ENCODE results near the gene CXCL9. TPM values are rescaled to one million over a fixed set of nuclear protein-coding genes. Genes with fewer than 3 reads are reported as not detected.

CXCL9 gene
- total RNA-seq, 4 donors from 2014 or later, result 0.11 to 0.17 (median 0.13) TPM; not detected in 1

GRCh38 chr4:76017056-76017686 lies 9.9 kb upstream of the CXCL9 start:
- 91% methylated on average over 3 of the region's 3 CpGs for WGBS
- H3K4me1 ChIP-seq, result peaks cover 2 to 8% (median 5%) of the 10 kb centered on the region in 4 donors
- no peaks in the 10 kb centered on the region for H3K9me3 ChIP-seq
- no peak overlapping the region for H3K4me3 ChIP-seq
- no peaks in the 10 kb centered on the region for H3K27me3 ChIP-seq
- intact Hi-C loops (cut with DNase I), result no loop called here
- H3K27ac ChIP-seq (replicated peaks in 1 of 4), result no peak overlapping the region
- H3K36me3 ChIP-seq, result no peaks in the 10 kb centered on the region
- no peak for TF ChIP-seq POLR2A (IDR thresholded peaks at IDR 0.05; ENCODE audit: low read depth)
- TF ChIP-seq, protein P1, sequence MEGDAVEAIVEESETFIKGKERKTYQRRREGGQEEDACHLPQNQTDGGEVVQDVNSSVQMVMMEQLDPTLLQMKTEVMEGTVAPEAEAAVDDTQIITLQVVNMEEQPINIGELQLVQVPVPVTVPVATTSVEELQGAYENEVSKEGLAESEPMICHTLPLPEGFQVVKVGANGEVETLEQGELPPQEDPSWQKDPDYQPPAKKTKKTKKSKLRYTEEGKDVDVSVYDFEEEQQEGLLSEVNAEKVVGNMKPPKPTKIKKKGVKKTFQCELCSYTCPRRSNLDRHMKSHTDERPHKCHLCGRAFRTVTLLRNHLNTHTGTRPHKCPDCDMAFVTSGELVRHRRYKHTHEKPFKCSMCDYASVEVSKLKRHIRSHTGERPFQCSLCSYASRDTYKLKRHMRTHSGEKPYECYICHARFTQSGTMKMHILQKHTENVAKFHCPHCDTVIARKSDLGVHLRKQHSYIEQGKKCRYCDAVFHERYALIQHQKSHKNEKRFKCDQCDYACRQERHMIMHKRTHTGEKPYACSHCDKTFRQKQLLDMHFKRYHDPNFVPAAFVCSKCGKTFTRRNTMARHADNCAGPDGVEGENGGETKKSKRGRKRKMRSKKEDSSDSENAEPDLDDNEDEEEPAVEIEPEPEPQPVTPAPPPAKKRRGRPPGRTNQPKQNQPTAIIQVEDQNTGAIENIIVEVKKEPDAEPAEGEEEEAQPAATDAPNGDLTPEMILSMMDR (IDR thresholded peaks at IDR 0.05), result no peak
- no peak for TF ChIP-seq EP300 (IDR thresholded peaks at IDR 0.05)
- TF ChIP-seq POLR2AphosphoS5 (IDR thresholded peaks at IDR 0.05), result no peak
- DNase-seq (ENCODE audit: extremely low spot score), result no peak

- no peak overlapping the region for H3K4me3 ChIP-seq
- no peak for TF ChIP-seq POLR2AphosphoS5 (IDR thresholded peaks at IDR 0.05)
- TF ChIP-seq, protein P1 (IDR thresholded peaks at IDR 0.05), result no peak
- no peak for TF ChIP-seq POLR2A (IDR thresholded peaks at IDR 0.05; ENCODE audit: low read depth)
- TF ChIP-seq EP300 (IDR thresholded peaks at IDR 0.05), result no peak
- H3K4me1 ChIP-seq, result peaks cover 5 to 16% (median 13%) of the 10 kb centered on the region in 4 donors
- 81% methylated on average over 2 of the region's 2 CpGs for WGBS
- intact Hi-C loops (cut with DNase I), result no loop called here
- H3K36me3 ChIP-seq, result no peaks in the 10 kb centered on the region
- H3K27ac ChIP-seq (replicated peaks in 1 of 4), result no peak overlapping the region
- H3K9me3 ChIP-seq, result no peaks in the 10 kb centered on the region
- no peak for DNase-seq (ENCODE audit: extremely low spot score)
- H3K27me3 ChIP-seq, result no peaks in the 10 kb centered on the region
Measured at GRCh38 chr4:76016393-76016792, 9.1 kb upstream of the CXCL9 start.

DNA sequence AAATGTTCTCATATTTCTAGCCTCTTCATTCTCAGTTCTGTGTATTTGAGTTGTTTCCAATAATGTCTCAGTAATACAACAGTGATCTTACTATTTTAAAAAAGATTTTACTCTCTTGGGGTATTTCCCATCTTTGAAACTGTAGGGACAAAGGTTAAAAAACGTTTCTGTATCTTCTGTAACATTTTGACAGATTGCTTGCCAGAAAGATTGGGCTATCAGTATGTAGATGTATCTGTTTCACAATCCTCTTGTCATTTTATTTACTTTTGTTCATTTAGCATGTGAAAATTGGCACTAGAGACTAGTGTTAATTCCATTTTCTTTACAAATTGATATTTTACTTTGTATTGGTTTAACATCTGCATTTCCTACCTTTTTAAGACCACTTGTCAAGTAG lies 6.2 kb upstream of the CXCL9 start:
- Histone ChIP-seq H3K27me3 (no peaks in the 10 kb centered on the region), H3K36me3 (no peaks in the 10 kb centered on the region), H3K27ac (replicated peaks in 1 of 4) (no peak overlapping the region), H3K4me3 (no peak overlapping the region), H3K4me1 (peaks cover 5 to 20% (median 14%) of the 10 kb centered on the region in 4 donors), H3K9me3 (no peaks in the 10 kb centered on the region)
- TF ChIP-seq EP300 (IDR thresholded peaks at IDR 0.05) (no peak), POLR2A (IDR thresholded peaks at IDR 0.05; ENCODE audit: low read depth) (no peak)
- TF ChIP-seq, protein P1 (IDR thresholded peaks at IDR 0.05), result no peak
- WGBS, result 15% methylated on average over 1 of the region's 1 CpG
- intact Hi-C loops (cut with DNase I), result no loop called here
- no peak for DNase-seq (ENCODE audit: extremely low spot score)

DNA sequence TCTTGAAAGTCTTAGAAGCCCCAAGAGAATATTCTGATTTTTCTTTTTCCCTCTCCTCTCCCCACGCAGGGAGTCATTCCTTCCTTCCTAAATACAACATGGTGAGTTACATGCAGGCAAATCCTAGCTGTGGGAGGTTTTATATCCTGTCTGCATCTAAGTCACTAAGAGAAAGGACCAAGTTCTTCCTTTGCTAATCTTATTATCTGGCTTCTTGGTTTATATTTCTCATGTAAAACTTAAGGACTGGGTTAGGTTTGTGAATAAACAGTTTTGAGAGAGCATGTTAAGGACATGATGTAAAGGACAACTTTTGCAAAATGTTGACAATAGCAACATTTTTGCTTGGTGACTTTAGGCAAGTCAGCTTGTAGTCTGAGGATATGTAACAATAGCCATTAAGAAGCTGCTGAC lies 5.1 kb upstream of the CXCL9 start:
- H3K27me3 ChIP-seq, result no peaks in the 10 kb centered on the region
- TF ChIP-seq EP300 (IDR thresholded peaks at IDR 0.05) (no peak), POLR2AphosphoS5 (IDR thresholded peaks at IDR 0.05) (no peak), POLR2A (IDR thresholded peaks at IDR 0.05; ENCODE audit: low read depth) (no peak)
- TF ChIP-seq, protein P1 (IDR thresholded peaks at IDR 0.05), result no peak
- H3K4me3 ChIP-seq, result peak overlapping the region in 3 of 4 donors; percentile 28 to 48 (median 36)
- no peaks in the 10 kb centered on the region for H3K36me3 ChIP-seq
- H3K4me1 ChIP-seq, result peaks cover 5 to 20% (median 14%) of the 10 kb centered on the region in 4 donors
- intact Hi-C loops (cut with DNase I), result no loop called here
- DNase-seq (ENCODE audit: extremely low spot score), result no peak
- peak overlapping the region; percentile 52 to 69 (median 64) for H3K27ac ChIP-seq (replicated peaks in 1 of 4)
- no peaks in the 10 kb centered on the region for H3K9me3 ChIP-seq
- 30% methylated on average over 1 of the region's 1 CpG for WGBS
